Kidney (tissue), 14 donors: ENCODE data around the gene ZNF81. TPM values are rescaled to one million over a fixed set of nuclear protein-coding genes. Genes with fewer than 3 reads are reported as not detected.
"Not testable (repeated sequence)": the region's sequence is repeated elsewhere in the genome, so short reads cannot be mapped to it uniquely, and the experiment has no call there.

ENCODE experiments used
- DNase-seq, 5 donors: peaks; one replicate each; pipeline ENCODE4 v3.0.0-alpha.2; 2013 to 2020
- FAIRE-seq: peaks from 2 replicates; lab custom pipeline; 2012; peaks lifted over from hg19 to GRCh38; lab: Jason Lieb, UNC
- H3K27ac ChIP-seq, 2 donors: one replicate each; pipeline ENCODE4 v1.7.0; 2013; ENCODE audit warnings: low read depth in 2 of 2, low read length in 2 of 2, inconsistent platforms in 1 of 2
- H3K27me3 ChIP-seq: one replicate; pipeline ENCODE4 v1.7.1; 2013; ENCODE audit warnings: low read length, inconsistent platforms; ENCODE audit not compliant: control insufficient read depth, insufficient read depth
- H3K36me3 ChIP-seq, 3 donors: one replicate each; pipeline versions ENCODE4 v1.7.0 to v1.7.1; 2013; ENCODE audit warnings: low read length in 3 of 3, control low read depth in 1 of 3, inconsistent platforms in 1 of 3; ENCODE audit not compliant: insufficient read depth in 3 of 3, control insufficient read depth in 2 of 3
- H3K4me1 ChIP-seq, 3 donors: one replicate each; pipeline versions ENCODE4 v1.7.0 to v1.7.1; 2013; ENCODE audit warnings: low read length in 3 of 3, inconsistent platforms in 1 of 3, low read depth in 1 of 3; ENCODE audit not compliant: control insufficient read depth in 2 of 3, insufficient read depth in 2 of 3
- H3K4me3 ChIP-seq, 3 donors: one replicate each; pipeline versions ENCODE4 v1.7.0 to v1.8.1; 2013; ENCODE audit warnings: low read length in 3 of 3, control low read depth in 1 of 3, inconsistent platforms in 1 of 3
- H3K9ac ChIP-seq, 3 donors: one replicate each; pipeline versions ENCODE4 v1.7.0 to v1.7.1; 2013; ENCODE audit warnings: low read length in 3 of 3, control low read depth in 1 of 3, inconsistent platforms in 1 of 3
- H3K9me3 ChIP-seq, 3 donors: one replicate each; pipeline versions ENCODE4 v1.7.0 to v1.7.1; 2013; ENCODE audit warnings: low read length in 3 of 3, control low read depth in 1 of 3, inconsistent platforms in 1 of 3; ENCODE audit not compliant: control insufficient read depth in 2 of 3, insufficient read depth in 1 of 3
- CTCF ChIP-seq: IDR thresholded peaks from 3 replicates; pipeline ENCODE4 v1.5.1; 2012; ENCODE audit warnings: mild to moderate bottlenecking, moderate library complexity, borderline replicate concordance; ENCODE audit not compliant: insufficient read depth; ENCODE audit errors: extremely low read depth
- intact Hi-C: fragments of 100-400 bp; cut with DNase I; formaldehyde crosslinking; loops from one replicate; pipeline ENCODE4 v1.11.1; 2022
- polyA plus RNA-seq: library from polyadenylated mRNA; stranded (reverse); fragments of 350-450 nt; fragmentation: Illumina TruSeq; extraction: RNeasy Lipid Tissue Mini Kit (QIAGEN cat#74804); gene quantifications from one replicate; pipeline ENCODE4 v1.2.3, GENCODE V29; 2014; ENCODE audit warnings: low read depth, low replicate concordance; ENCODE audit not compliant: insufficient read depth
- total RNA-seq: library from RNA; stranded (reverse); fragmentation: NEBNext Ultra II Directional; extraction: Animal tissue kit (Norgen Biotek cat#: 25700); gene quantifications from one replicate; pipeline ENCODE4 v1.2.1, GENCODE V29; 2021
- donor health status: control.
- donor health status: control.
- donor health status: control.
- donor health status: control.
- donor health status: control.
- donor health status: DM: yes; HTN: yes; CAD: no.
- donor health status: Normal renal cell carcinoma (clear cell type).

Gene ZNF81
- total and polyA plus RNA-seq, 2 donors from 2014 or later, result 2.5 to 16.1 TPM

GRCh38 chrX:47843363-47843762 is 6.7 kb downstream of the ZNF81 start:
- no peaks in the 10 kb centered on the region for H3K4me1 ChIP-seq
- H3K27me3 ChIP-seq, result no peaks in the 10 kb centered on the region
- H3K4me3 ChIP-seq, result no peak overlapping the region
- no peak overlapping the region for H3K27ac ChIP-seq
- no peak overlapping the region for H3K9ac ChIP-seq
- no peak for DNase-seq
- H3K9me3 ChIP-seq, result no peaks in the 10 kb centered on the region
- intact Hi-C loops, result no loop called here
- TF ChIP-seq CTCF, result no peak
- FAIRE-seq, result no peak
- H3K36me3 ChIP-seq, result peaks cover 0 to 2% (median 0%) of the 10 kb centered on the region in 3 donors

- no peak overlapping the region for H3K27ac ChIP-seq
- no peak for TF ChIP-seq CTCF
- no peak overlapping the region for H3K4me3 ChIP-seq
- H3K9ac ChIP-seq, result no peak overlapping the region
- no peaks in the 10 kb centered on the region for H3K4me1 ChIP-seq
- FAIRE-seq (no peak), DNase-seq (no peak)
- intact Hi-C loops, result no loop called here
- no peaks in the 10 kb centered on the region for H3K9me3 ChIP-seq
- H3K27me3 ChIP-seq, result no peaks in the 10 kb centered on the region
- H3K36me3 ChIP-seq, result peaks cover 0 to 2% (median 0%) of the 10 kb centered on the region in 3 donors
Observed at GRCh38 chrX:47844117-47844516, 7.4 kb downstream of the ZNF81 start.

- FAIRE-seq (no peak), DNase-seq (no peak)
- H3K9ac ChIP-seq, result no peak overlapping the region
- no peaks in the 10 kb centered on the region for H3K9me3 ChIP-seq
- intact Hi-C loops, result no loop called here
- H3K36me3 ChIP-seq, result peaks cover 2 to 4% (median 2%) of the 10 kb centered on the region in 3 donors
- no peak overlapping the region for H3K4me3 ChIP-seq
- H3K27ac ChIP-seq, result no peak overlapping the region
- no peaks in the 10 kb centered on the region for H3K4me1 ChIP-seq
- TF ChIP-seq CTCF, result no peak
- no peaks in the 10 kb centered on the region for H3K27me3 ChIP-seq
Observed at GRCh38 chrX:47846040-47846439, 9.3 kb downstream of the ZNF81 start.

- Histone ChIP-seq H3K4me1 (no peaks in the 10 kb centered on the region), H3K4me3 (no peak overlapping the region), H3K27me3 (no peaks in the 10 kb centered on the region), H3K9ac (no peak overlapping the region), H3K9me3 (no peaks in the 10 kb centered on the region), H3K27ac (no peak overlapping the region), H3K36me3 (peaks cover 2 to 8% (median 2%) of the 10 kb centered on the region in 3 donors)
- no peak for TF ChIP-seq CTCF
- DNase-seq, result no peak
- intact Hi-C loops, result no loop called here
- no peak for FAIRE-seq
Observed at GRCh38 chrX:47849778-47850177, 13.1 kb downstream of the ZNF81 start.

- H3K4me3 ChIP-seq, H3K27me3 ChIP-seq, H3K4me1 ChIP-seq, intact Hi-C loops, DNase-seq, H3K27ac ChIP-seq, FAIRE-seq, H3K9ac ChIP-seq, H3K36me3 ChIP-seq, H3K9me3 ChIP-seq: not testable (repeated sequence)
Observed at GRCh38 chrX:47850389-47850788, 13.7 kb downstream of the ZNF81 start.
